ENCODE measurements around the gene TCF12. TPM values are rescaled to one million over a fixed set of nuclear protein-coding genes. Genes with fewer than 3 reads are reported as not detected.

TCF12 gene
- polyA plus RNA-seq, 3 donors, result 8.2 to 20.1 (median 16.6) TPM

- WGBS, 3 donors, result 30 to 72% (median 61%) methylated on average over 1 of the region's 1 CpG
- H3K27ac ChIP-seq (ENCODE audit: low read depth, low read length), result no peak overlapping the region
These were observed 112.6 kb downstream of the TCF12 start for GRCh38 chr15:57031082-57031481.

- 2 to 13% (median 4%) methylated on average over 1 of the region's 1 CpG for WGBS, 3 donors
- H3K27ac ChIP-seq (ENCODE audit: low read depth, low read length), result no peak overlapping the region
These were observed 113.2 kb downstream of the TCF12 start for GRCh38 chr15:57031605-57032004.

- 96 to 98% (median 98%) methylated on average over 5 of the region's 5 CpGs for WGBS, 3 donors
- no peak overlapping the region for H3K27ac ChIP-seq (ENCODE audit: low read depth, low read length)
These were observed 113.9 kb downstream of the TCF12 start for GRCh38 chr15:57032338-57032737.

- no peak overlapping the region for H3K27ac ChIP-seq (ENCODE audit: low read depth, low read length)
- 84 to 91% (median 90%) methylated on average over 3 of the region's 3 CpGs for WGBS, 3 donors
These were observed 115.4 kb downstream of the TCF12 start for GRCh38 chr15:57033715-57034439.

- no peak overlapping the region for H3K27ac ChIP-seq (ENCODE audit: low read depth, low read length)
- 55 to 78% (median 56%) methylated on average over 1 of the region's 1 CpG for WGBS, 3 donors
These were observed 116.2 kb downstream of the TCF12 start for GRCh38 chr15:57034613-57035012.

- 56 to 75% (median 75%) methylated on average over 5 of the region's 5 CpGs for WGBS, 3 donors
- H3K27ac ChIP-seq (ENCODE audit: low read depth, low read length), result no peak overlapping the region
These were observed 117.2 kb downstream of the TCF12 start for GRCh38 chr15:57035664-57036063.

GRCh38 chr15:57036352-57036751, 117.9 kb downstream of the TCF12 start:
- no peak overlapping the region for H3K27ac ChIP-seq (ENCODE audit: low read depth, low read length)
- WGBS, 3 donors, result 14 to 72% (median 19%) methylated on average over 1 of the region's 1 CpG

GRCh38 chr15:57037548-57037947, 119.1 kb downstream of the TCF12 start:
- H3K27ac ChIP-seq (ENCODE audit: low read depth, low read length), result no peak overlapping the region
- 90 to 94% (median 92%) methylated on average over 5 of the region's 5 CpGs for WGBS, 3 donors

- H3K27ac ChIP-seq (ENCODE audit: low read depth, low read length), result no peak overlapping the region
- 100% methylated on average over 2 of the region's 2 CpGs for WGBS, 3 donors
These were observed 119.6 kb downstream of the TCF12 start for GRCh38 chr15:57038040-57038439.

GRCh38 chr15:57038496-57038895, 120.1 kb downstream of the TCF12 start:
- WGBS, 3 donors, result 97 to 99% (median 98%) methylated on average over 5 of the region's 5 CpGs
- no peak overlapping the region for H3K27ac ChIP-seq (ENCODE audit: low read depth, low read length)

- H3K27ac ChIP-seq (ENCODE audit: low read depth, low read length), result no peak overlapping the region
These were observed 123.0 kb downstream of the TCF12 start for GRCh38 chr15:57041416-57041815.

GRCh38 chr15:57044072-57044702, 125.7 kb downstream of the TCF12 start:
- H3K27ac ChIP-seq (ENCODE audit: low read depth, low read length), result no peak overlapping the region
- WGBS, 3 donors, result 59 to 79% (median 75%) methylated on average over 5 of the region's 5 CpGs

GRCh38 chr15:57044970-57045369, 126.5 kb downstream of the TCF12 start:
- no peak overlapping the region for H3K27ac ChIP-seq (ENCODE audit: low read depth, low read length)
- 72 to 78% (median 76%) methylated on average over 4 of the region's 4 CpGs for WGBS, 3 donors

- WGBS, 3 donors, result 82 to 91% (median 83%) methylated on average over 5 of the region's 5 CpGs
These were observed 127.4 kb downstream of the TCF12 start for GRCh38 chr15:57045741-57046382.

GRCh38 chr15:57048930-57049549, 130.6 kb downstream of the TCF12 start:
- H3K27ac ChIP-seq (ENCODE audit: low read depth, low read length), result no peak overlapping the region
- 85 to 94% (median 92%) methylated on average over 6 of the region's 6 CpGs for WGBS, 3 donors

More at GRCh38 chr15:57045741-57046382, 127.4 kb downstream of the TCF12 start:
- H3K27ac ChIP-seq (ENCODE audit: low read depth, low read length), result no peak overlapping the region

- no peak overlapping the region for H3K27ac ChIP-seq (ENCODE audit: low read depth, low read length)
- 47 to 92% (median 87%) methylated on average over 4 of the region's 4 CpGs for WGBS, 3 donors
These were observed 135.0 kb downstream of the TCF12 start for GRCh38 chr15:57053470-57053869.

GRCh38 chr15:57054204-57054750, 135.8 kb downstream of the TCF12 start:
- 72 to 90% (median 88%) methylated on average over 1 of the region's 1 CpG for WGBS, 3 donors
- no peak overlapping the region for H3K27ac ChIP-seq (ENCODE audit: low read depth, low read length)

- 93 to 94% (median 93%) methylated on average over 7 of the region's 7 CpGs for WGBS, 3 donors
These were observed 137.9 kb downstream of the TCF12 start for GRCh38 chr15:57056357-57056756.

More at GRCh38 chr15:57056357-57056756, 137.9 kb downstream of the TCF12 start:
- H3K27ac ChIP-seq (ENCODE audit: low read depth, low read length), result no peak overlapping the region

Measured in adipose tissue (tissue), 3 donors.